H1 (cell line): ENCODE results near the gene PMEPA1. TPM values are rescaled to one million over a fixed set of nuclear protein-coding genes. Genes with fewer than 3 reads are reported as not detected.

Experiments used
- CTCF ChIA-PET: fragments of 300-600 bp; sonication (Branson Sonifier 250); formaldehyde crosslinking; loops from one replicate; lab custom pipeline; 2021; ENCODE audit not compliant: partially characterized antibody; lab: Charles Lee
- POLR2A ChIA-PET: fragments of 300-600 bp; sonication (Branson Sonifier 250); formaldehyde crosslinking; loops from one replicate; lab custom pipeline; 2021; ENCODE audit warnings: inconsistent platforms; ENCODE audit not compliant: partially characterized antibody; lab: Charles Lee
- DNase-seq, 2 experiments: peaks; one replicate each; pipeline versions ENCODE4 v3.0.0 to v3.0.0-alpha.2; 2010 to 2022; ENCODE audit warnings: low spot score in 2 of 2, low read depth in 1 of 2, mixed read lengths in 1 of 2
- FAIRE-seq: peaks from 2 replicates; lab custom pipeline; 2011; peaks lifted over from hg19 to GRCh38; lab: Jason Lieb, UNC
- H2AFZ ChIP-seq: 2 replicates; pipeline ENCODE4 v1.8.1; 2012; ENCODE audit warnings: low read length, inconsistent platforms
- H2AK5ac ChIP-seq: 2 replicates; pipeline ENCODE4 v1.6.1; 2013; ENCODE audit warnings: low read depth, low read length
- H2BK120ac ChIP-seq: replicated peaks from 2 replicates; pipeline ENCODE3; 2013; ENCODE audit warnings: low read depth, low read length, inconsistent platforms
- H2BK12ac ChIP-seq: 2 replicates; pipeline ENCODE4 v1.6.1; 2013; ENCODE audit warnings: low read depth, low read length
- H2BK15ac ChIP-seq: 2 replicates; pipeline ENCODE4 v1.6.1; 2013; ENCODE audit warnings: low read length
- H2BK20ac ChIP-seq: 2 replicates; pipeline ENCODE4 v1.6.1; 2013; ENCODE audit warnings: low read length
- H2BK5ac ChIP-seq: 2 replicates; pipeline ENCODE4 v1.6.1; 2013; ENCODE audit warnings: low read depth, low read length
- H3K14ac ChIP-seq: 2 replicates; pipeline ENCODE4 v1.6.1; 2013; ENCODE audit warnings: inconsistent platforms; ENCODE audit not compliant: insufficient read length
- H3K18ac ChIP-seq: 2 replicates; pipeline ENCODE4 v1.6.1; 2013; ENCODE audit warnings: low read length; ENCODE audit errors: extremely low read depth
- H3K23ac ChIP-seq: 2 replicates; pipeline ENCODE4 v1.6.1; 2013; ENCODE audit warnings: inconsistent platforms; ENCODE audit not compliant: insufficient read length
- H3K23me2 ChIP-seq: 2 replicates; pipeline ENCODE4 v1.6.1; 2013; ENCODE audit warnings: low read depth, low read length
- H3K27ac ChIP-seq: 2 replicates; pipeline ENCODE4 v1.6.1; 2011; ENCODE audit warnings: low read depth, low read length, inconsistent platforms
- H3K27me3 ChIP-seq, 4 experiments: replicated peaks in 1 of 4; 1 replicate in 1 of 4; 2 replicates in 3 of 4; pipeline versions ENCODE4 v1.6.1 to v1.8.1; 2011 to 2013; ENCODE audit warnings: low read length in 3 of 4, mild to moderate bottlenecking in 3 of 4, inconsistent platforms in 2 of 4, mixed read lengths in 2 of 4, moderate library complexity in 1 of 4; ENCODE audit not compliant: control insufficient read depth in 3 of 4, insufficient read depth in 3 of 4; ENCODE audit errors: extremely low read depth in 1 of 4
- H3K36me3 ChIP-seq, 4 experiments: 2 replicates each; pipeline versions ENCODE4 v1.6.1 to v1.8.1; 2011 to 2013; ENCODE audit warnings: mild to moderate bottlenecking in 4 of 4, low read length in 3 of 4, moderate library complexity in 2 of 4, control low read depth in 1 of 4, inconsistent platforms in 1 of 4; ENCODE audit not compliant: insufficient read depth in 4 of 4, control insufficient read depth in 2 of 4
- H3K4ac ChIP-seq: replicated peaks from 2 replicates; pipeline ENCODE3; 2013; ENCODE audit warnings: low read length, low read depth, mixed read lengths, inconsistent platforms; ENCODE audit not compliant: insufficient read length
- H3K4me1 ChIP-seq, 4 experiments: replicated peaks in 1 of 4; 1 replicate in 1 of 4; 2 replicates in 3 of 4; pipeline versions ENCODE4 v1.6.1 to v1.8.1; 2011 to 2013; ENCODE audit warnings: low read length in 3 of 4, inconsistent platforms in 2 of 4, mixed read lengths in 1 of 4; ENCODE audit not compliant: insufficient read depth in 4 of 4, control insufficient read depth in 3 of 4
- H3K4me2 ChIP-seq, 2 experiments: 2 replicates each; pipeline versions ENCODE4 v1.6.1 to v1.8.1; 2011 to 2013; ENCODE audit warnings: low read depth in 2 of 2, low read length in 2 of 2, control low read depth in 1 of 2, inconsistent platforms in 1 of 2, mild to moderate bottlenecking in 1 of 2; ENCODE audit not compliant: insufficient read depth in 1 of 2
- H3K4me3 ChIP-seq, 4 experiments: fragments of 200-600, 300-600 bp in 1 of 4; sonication (generic), shearing (Covaris generic), sonication (Bioruptor Twin) in 1 of 4; 2 replicates each; pipeline versions ENCODE4 v1.5.1 to v1.8.1; 2011 to 2016; ENCODE audit warnings: low read length in 4 of 4, low read depth in 3 of 4, control low read depth in 2 of 4, inconsistent platforms in 2 of 4, mild to moderate bottlenecking in 2 of 4, mixed read lengths in 1 of 4, moderate library complexity in 1 of 4; ENCODE audit not compliant: insufficient read depth in 2 of 4; ENCODE audit errors: extremely low read depth in 1 of 4
- H3K56ac ChIP-seq: replicated peaks from 2 replicates; pipeline ENCODE3; 2013; ENCODE audit warnings: low read depth, mild to moderate bottlenecking, mixed read lengths, low read length, inconsistent platforms; ENCODE audit not compliant: insufficient read length
- H3K79me1 ChIP-seq: 2 replicates; pipeline ENCODE4 v1.6.1; 2013; ENCODE audit warnings: low read depth, low read length, control low read depth
- H3K79me2 ChIP-seq, 2 experiments: 2 replicates each; pipeline versions ENCODE4 v1.6.1 to v1.8.1; 2012 to 2013; ENCODE audit warnings: low read length in 2 of 2, mild to moderate bottlenecking in 2 of 2, inconsistent platforms in 1 of 2; ENCODE audit not compliant: insufficient read depth in 2 of 2, control insufficient read depth in 1 of 2
- H3K9ac ChIP-seq, 4 experiments: replicated peaks in 1 of 4; 1 replicate in 1 of 4; 2 replicates in 3 of 4; pipeline versions ENCODE4 v1.6.1 to v1.8.1; 2011 to 2013; ENCODE audit warnings: low read depth in 3 of 4, low read length in 3 of 4, control low read depth in 2 of 4, mild to moderate bottlenecking in 2 of 4, moderate library complexity in 2 of 4, inconsistent platforms in 1 of 4; ENCODE audit errors: extremely low read depth in 1 of 4
- H3K9me3 ChIP-seq, 2 experiments: 2 replicates each; pipeline versions ENCODE4 v1.6.1 to v1.8.1; 2012 to 2013; ENCODE audit warnings: mild to moderate bottlenecking in 2 of 2, moderate library complexity in 2 of 2, control low read depth in 1 of 2, inconsistent platforms in 1 of 2, low read depth in 1 of 2, low read length in 1 of 2, mixed read lengths in 1 of 2; ENCODE audit not compliant: insufficient read depth in 2 of 2
- H4K20me1 ChIP-seq, 2 experiments: replicated peaks in 1 of 2; 2 replicates each; pipeline versions ENCODE3 to v1.8.1; 2011 to 2013; ENCODE audit warnings: inconsistent platforms in 2 of 2, low read length in 2 of 2, mild to moderate bottlenecking in 1 of 2; ENCODE audit not compliant: insufficient read depth in 2 of 2, control insufficient read depth in 1 of 2
- H4K5ac ChIP-seq: 2 replicates; pipeline ENCODE4 v1.6.1; 2013; ENCODE audit warnings: low read length, low read depth, mixed read lengths, inconsistent platforms; ENCODE audit not compliant: insufficient read length
- H4K8ac ChIP-seq: 2 replicates; pipeline ENCODE4 v1.8.0; 2013; ENCODE audit warnings: mild to moderate bottlenecking, moderate library complexity, low read length, inconsistent platforms; ENCODE audit not compliant: insufficient read depth; ENCODE audit errors: extremely low read depth
- H4K91ac ChIP-seq: replicated peaks from 2 replicates; pipeline ENCODE3; 2013; ENCODE audit warnings: low read length, mixed read lengths, inconsistent platforms; ENCODE audit not compliant: insufficient read length
- KDM1A ChIP-seq: fragments of 200-600, 300-600 bp; sonication (generic); IDR thresholded peaks from 2 replicates; pipeline ENCODE4 v1.7.1; 2016; ENCODE audit warnings: mild to moderate bottlenecking, low read length, borderline replicate concordance
- POU5F1 ChIP-seq: IDR thresholded peaks from 2 replicates; pipeline ENCODE4 v1.6.1; 2011; ENCODE audit warnings: low read depth, mild to moderate bottlenecking, low read length, moderate library complexity
- SP1 ChIP-seq: IDR thresholded peaks from 2 replicates; pipeline ENCODE4 v1.6.1; 2011; ENCODE audit warnings: low read depth, low read length
- TAF1 ChIP-seq: IDR thresholded peaks from 2 replicates; pipeline ENCODE4 v1.6.1; 2011; ENCODE audit warnings: mild to moderate bottlenecking, low read depth, low read length
- WGBS, 2 experiments: shearing (Covaris generic) in 1 of 2; methylation state at CpG; one replicate each; pipeline versions ENCODE4 v1.1.6 to v1.1.7; 2013 to 2015; ENCODE audit warnings: low lambda C conversion rate in 2 of 2, mixed read lengths in 2 of 2, inconsistent platforms in 1 of 2, low coverage in 1 of 2, missing lambda C conversion rate in 1 of 2; ENCODE audit not compliant: insufficient replicate concordance in 2 of 2, insufficient coverage in 1 of 2, insufficient read length in 1 of 2; ENCODE audit errors: extremely low coverage in 1 of 2, missing lambda C conversion rate in 1 of 2; 5-methylcytosine and 5-hydroxymethylcytosine counted together
- polyA plus RNA-seq, 7 experiments: library from polyadenylated mRNA; depleted of rRNA in 3 of 7; stranded (reverse) in 5 of 7; unstranded in 2 of 7; fragments of >200 nt in 5 of 7; fragments of 200-250 nt in 2 of 7; gene quantifications; 1 replicate in 5 of 7; 2 replicates in 1 of 7; 4 replicates in 1 of 7; pipeline versions ENCODE4 v1.2.1 to v1.2.3, GENCODE V29; 2011 to 2013; ENCODE audit warnings: missing spikeins in 2 of 7, mixed read lengths in 2 of 7
- total RNA-seq: library from RNA; stranded (reverse); fragmentation: NEBNext Ultra II Directional; extraction: Animal tissue kit (Norgen Biotek cat#: 25700); gene quantifications from 2 replicates; pipeline ENCODE4 v1.2.1, GENCODE V29; 2021

The PMEPA1 gene
- total and polyA plus RNA-seq, 2 of the 8 experiments (the other 6 are each of a cell fraction or from before 2014, with no cell fraction given) = 12.7 to 20.5 TPM

DNA sequence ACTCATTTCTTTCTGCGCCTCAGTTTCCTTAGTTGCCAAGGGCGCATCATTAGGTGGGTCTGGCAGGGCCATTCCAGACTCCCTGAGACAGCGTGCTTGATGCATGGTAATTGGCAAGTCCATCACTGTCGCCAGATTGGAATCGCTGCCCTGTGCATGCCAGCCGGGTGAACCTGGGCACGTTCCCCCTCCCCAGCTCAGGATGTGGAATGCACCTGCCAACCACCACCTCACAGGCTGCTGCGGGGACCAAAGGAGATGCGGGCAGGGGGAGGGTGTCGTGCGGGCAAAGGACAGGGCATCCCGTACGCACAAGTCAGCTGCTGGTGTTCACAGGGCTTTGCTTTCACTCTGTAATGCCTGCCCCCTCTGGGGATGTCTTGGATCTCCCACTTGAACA is 36.4 kb upstream of the PMEPA1 start:
- no peak overlapping the region for H3K23ac ChIP-seq
- H2BK12ac ChIP-seq = no peak overlapping the region
- no peak overlapping the region for H2BK5ac ChIP-seq
- H3K79me2 ChIP-seq = no peaks in the 10 kb centered on the region
- H3K4me3 ChIP-seq = no peak overlapping the region
- no peak overlapping the region for H2AFZ ChIP-seq
- ChIA-PET CTCF (no interaction called here), POLR2A (no interaction called here)
- no peak for DNase-seq
- FAIRE-seq = no peak
- no peak overlapping the region for H4K8ac ChIP-seq
- TF ChIP-seq TAF1 = no peak
- TF ChIP-seq POU5F1 = no peak
- TF ChIP-seq SP1 = no peak
- no peak for TF ChIP-seq KDM1A
- no peaks in the 10 kb centered on the region for H3K9me3 ChIP-seq
- no peak overlapping the region for H3K9ac ChIP-seq
- H3K23me2 ChIP-seq = no peaks in the 10 kb centered on the region
- no peak overlapping the region for H2BK120ac ChIP-seq
- H4K5ac ChIP-seq = no peak overlapping the region
- H3K27ac ChIP-seq = no peak overlapping the region
- no peaks in the 10 kb centered on the region for H3K36me3 ChIP-seq
- 90% methylated on average over 13 of the region's 13 CpGs; no CpG with 5 or more reads in 1 of the 2 experiments for WGBS, 2 experiments
- no peak overlapping the region for H2BK15ac ChIP-seq
- no peak overlapping the region for H3K18ac ChIP-seq
- no peak overlapping the region for H3K56ac ChIP-seq
- H2AK5ac ChIP-seq = peak overlapping the region; percentile 26; the same call in 1 of the 2 replicates
- no peaks in the 10 kb centered on the region for H3K27me3 ChIP-seq
- no peaks in the 10 kb centered on the region for H4K20me1 ChIP-seq
- H3K4ac ChIP-seq = no peak overlapping the region
- no peak overlapping the region for H3K14ac ChIP-seq
- no peak overlapping the region for H4K91ac ChIP-seq
- no peak overlapping the region for H3K4me2 ChIP-seq
- H2BK20ac ChIP-seq = no peak overlapping the region
- peaks cover 0 to 9% (median 0%) of the 10 kb centered on the region in 4 experiments; a peak in 3 of 7 replicates for H3K4me1 ChIP-seq
- H3K79me1 ChIP-seq = no peaks in the 10 kb centered on the region
